Kidney capillary endothelial cell (primary cell): ENCODE results near the gene ENHO.

Source experiments
- DNase-seq: peaks from one replicate; pipeline ENCODE4 v3.0.0-alpha.2; 2018; ENCODE audit warnings: low spot score

The ENHO gene

DNA sequence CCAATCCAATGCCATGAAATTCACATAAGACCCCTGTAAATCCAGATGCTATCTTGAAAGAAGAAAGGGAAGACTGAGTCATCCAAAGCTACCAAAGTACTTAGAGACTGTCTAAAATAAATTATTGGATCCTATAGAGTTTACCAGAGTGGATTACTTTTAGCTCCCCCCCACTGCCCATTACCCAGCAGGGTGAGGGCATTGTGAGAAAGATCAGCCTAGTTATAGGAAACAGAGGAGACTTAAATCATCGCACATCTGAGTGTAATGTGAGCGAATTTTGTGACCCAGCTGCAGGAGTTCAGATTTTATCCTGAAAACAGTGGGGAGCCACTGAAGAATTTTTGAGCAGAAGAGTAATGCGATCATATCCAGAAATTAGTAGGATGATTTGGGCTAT, 1.6 kb upstream of the ENHO start:
- DNase-seq, result no peak

DNA sequence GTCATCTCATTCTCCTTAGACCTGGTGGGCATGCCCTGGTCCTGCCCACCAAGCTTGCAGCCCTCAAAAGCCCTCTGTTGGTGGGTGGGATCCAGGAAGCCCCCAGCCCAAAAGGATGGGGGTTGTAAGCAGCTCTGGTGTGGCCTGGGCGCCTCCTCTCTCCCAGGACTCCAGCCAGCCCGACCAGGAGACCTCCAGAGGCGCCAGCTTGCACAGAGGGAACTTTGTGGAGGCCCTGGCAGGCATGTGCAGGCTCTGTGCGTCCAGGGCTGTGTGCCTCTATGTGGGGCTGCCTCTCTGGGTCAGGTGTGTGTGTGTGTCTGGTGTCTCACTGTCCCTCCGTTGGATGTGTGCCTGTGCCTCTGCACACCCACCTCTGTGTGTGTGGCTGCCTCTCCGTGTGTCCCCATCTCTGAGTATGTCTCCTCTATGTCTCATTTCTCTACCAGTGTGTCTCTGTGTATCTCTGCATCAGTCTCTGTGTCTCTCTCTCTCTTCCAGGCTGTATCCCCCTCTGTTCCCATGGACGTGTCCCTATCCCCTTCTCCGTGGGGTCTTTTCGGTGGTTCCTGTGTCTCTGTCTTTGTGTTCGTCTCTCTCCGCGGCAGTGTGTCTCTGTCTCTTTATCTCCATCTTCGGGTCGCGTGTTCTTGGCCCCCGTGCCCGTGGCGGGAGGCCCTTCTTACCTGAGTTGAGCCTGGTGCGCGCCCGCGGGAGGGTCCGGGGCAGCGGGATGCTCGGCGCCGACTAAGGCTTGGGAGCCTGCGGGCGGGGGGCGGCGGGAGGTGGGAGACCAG, 501 bp downstream of the ENHO start:
- DNase-seq, result no peak

DNA sequence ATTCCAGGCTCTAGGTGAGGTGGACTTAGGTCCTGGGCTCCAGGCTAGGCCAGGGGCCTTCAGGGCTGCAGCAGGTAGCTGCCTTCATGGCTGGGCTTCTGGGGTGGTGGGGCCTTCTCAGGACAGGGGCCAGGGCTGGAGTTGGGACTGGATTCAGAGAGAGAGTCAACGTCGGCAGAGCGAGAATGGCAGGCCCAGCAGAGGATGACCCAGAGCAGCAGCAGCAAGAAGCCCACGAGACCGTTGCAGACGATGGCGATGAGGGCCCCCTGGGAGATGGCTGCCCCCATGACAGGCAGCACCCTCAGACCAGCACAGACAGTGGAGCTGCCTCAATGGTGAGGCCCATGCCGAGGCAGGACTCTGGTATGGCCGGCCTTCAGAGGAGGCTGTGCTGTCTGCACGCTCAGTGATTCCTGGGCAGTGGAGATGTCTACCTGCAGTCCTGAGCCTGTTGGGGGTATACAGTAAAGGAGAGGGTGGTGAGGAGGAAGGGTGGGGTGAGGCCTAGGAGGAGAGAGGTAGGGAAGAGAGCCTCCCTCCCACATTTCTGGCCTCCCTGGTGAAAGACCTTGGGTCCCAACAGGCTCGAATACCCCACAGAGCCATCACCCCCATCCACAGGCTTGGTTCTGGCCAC, 1.3 kb downstream of the ENHO start:
- no peak for DNase-seq

DNA sequence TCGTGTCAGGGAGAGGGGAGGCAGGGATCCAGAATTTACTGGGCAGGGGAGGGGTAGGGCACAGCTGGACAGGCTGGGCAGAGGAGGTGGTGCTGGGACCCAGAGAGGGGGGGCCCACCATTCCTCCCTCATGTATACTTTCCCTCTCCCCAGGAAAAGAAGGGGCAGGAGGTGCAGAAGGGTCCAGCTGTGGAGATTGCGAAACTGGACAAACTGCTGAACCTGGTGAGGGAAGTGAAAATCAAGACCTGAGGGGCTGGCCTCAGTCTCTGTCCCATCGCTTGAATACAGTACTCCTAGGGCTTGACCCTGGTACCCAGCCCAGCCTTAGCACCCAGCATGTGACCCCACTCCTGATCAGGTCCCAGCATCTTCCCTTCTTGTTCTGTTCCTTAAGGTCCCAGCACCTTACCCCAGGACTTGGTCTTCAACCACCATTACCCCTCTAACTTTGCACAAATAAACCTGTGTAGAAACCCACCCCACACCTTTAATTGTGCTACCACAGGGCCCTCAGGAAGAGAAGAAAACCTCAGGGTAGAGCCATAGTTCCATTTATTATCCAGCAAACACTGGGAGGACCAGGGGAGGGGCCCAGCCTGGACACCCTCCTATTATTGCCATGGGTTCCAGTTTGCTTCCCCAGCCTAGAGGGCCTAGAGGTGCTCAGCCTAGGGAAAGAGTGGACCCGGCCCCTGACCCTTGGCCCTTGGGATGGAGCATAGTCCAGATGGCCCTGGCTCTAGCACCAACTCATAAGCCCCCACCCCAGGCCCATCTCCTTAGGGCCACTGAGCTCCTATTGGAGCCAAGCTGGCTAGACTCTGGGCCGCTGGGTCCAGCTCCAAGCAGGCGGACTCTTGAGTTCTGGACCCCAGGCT, 2.0 kb downstream of the ENHO start:
- DNase-seq, result no peak

DNA sequence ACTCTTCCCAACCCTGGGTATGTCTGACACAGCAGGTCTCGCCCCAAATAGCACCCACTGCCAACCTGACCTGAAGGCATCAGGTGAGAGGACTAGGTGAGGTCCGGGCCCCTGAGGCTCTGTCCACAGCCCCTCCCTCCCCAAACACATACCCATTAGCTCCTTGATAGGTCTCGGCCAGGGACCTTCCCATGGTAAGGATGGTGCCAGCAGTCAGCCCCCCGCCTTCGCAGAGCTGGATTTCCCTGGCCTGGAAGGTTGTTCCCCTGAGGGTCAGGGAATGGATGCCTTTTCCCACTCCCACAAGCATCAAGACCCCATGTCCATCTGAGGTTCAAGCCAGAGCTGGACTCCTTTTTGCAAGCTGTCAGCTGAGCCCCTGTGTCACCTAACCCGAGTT, 2.7 kb downstream of the ENHO start:
- DNase-seq, result no peak

DNA sequence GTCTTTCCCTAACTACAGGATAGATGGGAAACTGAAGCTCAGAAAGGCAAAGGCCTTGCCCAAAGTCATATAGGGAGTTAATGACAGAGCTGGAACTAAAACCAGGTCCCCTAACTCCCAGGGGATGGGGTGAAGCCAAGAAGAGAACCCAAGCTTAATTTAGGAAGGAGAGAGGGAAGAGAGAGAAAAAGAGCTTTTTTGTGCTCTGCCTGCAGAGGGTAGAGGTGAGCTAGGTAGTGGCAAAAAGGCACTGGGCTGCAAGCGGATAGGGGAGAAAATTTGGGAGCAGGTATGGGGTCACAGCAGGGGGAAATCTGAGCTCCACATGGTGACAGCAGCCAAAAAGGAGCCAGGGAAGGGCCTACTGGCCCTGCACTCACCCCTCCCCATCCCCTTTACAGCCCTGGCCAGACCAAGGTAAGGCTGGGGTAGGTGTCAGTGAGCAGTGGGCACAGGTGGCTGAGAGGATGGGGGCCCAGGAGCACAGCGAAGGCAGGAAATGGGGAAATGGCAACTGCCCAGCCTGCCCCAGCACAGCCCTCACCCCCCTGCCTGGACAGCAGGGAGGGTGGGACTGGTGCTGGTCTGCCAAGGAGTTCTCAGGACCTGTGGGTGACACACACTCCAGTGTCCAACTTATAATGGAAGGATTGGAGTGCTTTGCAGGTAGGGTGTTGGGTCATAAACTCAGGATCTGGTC, 3.3 kb downstream of the ENHO start:
- no peak for DNase-seq

DNA sequence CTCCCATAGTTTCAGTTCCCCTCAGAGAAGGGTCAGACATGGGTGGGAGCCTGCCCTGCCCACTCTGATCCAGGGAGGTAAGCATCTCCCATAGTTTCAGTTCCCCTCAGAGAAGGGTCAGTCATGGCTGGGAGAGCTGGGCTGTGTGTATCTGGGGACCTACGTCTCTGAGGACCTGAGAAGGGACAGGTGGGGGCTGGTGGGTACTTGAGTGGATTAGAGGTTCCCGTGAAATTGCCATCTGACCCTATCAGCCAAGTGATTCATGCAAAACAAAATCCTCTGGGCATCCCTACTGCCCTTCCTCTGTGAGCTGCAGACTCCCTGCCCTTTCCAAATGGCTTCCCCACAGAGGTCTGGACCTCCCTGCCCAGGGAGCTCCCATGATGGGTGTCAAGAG, 3.9 kb downstream of the ENHO start:
- no peak for DNase-seq

DNA sequence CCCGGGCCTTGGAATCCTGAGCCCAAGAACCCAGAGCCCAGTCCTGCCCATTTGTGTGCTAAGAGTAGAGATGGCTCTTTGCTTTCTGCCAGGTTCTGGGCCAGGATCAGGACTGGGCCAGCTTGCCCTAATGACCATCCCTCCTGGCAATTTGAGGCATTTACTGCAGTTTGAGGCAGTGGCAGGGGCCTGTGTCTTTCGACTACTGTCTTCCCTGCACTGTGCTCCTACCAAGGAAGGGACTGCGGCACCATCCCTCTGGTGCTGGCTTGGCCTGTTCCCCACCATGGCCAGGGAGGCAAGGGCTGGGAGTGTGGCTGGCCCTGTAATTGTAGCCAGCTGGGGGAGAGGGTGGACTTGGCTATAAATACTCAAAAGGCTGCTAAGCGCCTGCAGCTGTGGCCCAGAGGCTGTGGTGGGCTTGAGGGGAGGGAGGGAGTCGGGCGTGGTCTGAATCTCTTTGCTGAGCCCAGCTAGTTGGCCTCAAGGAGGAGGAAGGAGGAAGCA, 4.6 kb downstream of the ENHO start:
- DNase-seq, result no peak

DNA sequence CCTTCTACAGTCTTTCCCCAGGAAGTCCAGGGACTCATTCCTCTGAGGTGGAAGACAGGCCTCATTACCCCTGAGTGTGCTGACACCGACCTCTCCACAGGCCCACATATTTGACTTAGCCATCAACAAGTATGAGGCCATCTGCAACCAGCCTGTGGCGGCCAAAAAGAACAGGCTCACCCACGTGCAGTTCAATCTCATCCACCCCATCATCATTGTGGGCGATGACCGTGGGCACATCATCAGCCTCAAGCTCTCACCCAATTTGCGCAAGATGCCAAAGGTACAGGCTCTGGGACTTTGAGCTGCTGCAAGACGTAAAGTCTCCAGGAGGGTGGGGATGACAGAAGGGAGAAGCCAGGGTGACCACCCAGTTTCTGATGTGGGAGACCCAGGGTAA, 5.6 kb downstream of the ENHO start:
- no peak for DNase-seq

DNA sequence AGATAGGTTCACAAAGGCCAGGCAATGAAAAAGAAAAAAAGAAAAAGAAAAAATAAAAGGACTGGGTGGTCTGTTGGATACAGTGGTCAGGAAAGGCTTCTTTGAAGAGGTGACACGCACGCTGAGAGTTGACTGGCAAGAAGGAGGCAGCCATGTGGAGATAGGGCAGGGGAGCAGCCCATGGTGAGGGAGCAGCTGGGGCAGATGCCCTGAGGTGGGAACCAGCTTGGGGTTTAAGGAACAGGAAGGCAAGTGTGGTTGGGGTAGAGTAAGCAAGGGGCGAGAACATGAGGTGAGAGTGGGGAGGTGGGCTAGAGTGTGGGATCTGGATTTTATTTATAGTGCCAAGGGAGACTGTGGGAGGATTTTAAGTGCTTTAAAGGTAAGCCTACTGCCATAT, 6.8 kb downstream of the ENHO start:
- DNase-seq, result no peak

DNA sequence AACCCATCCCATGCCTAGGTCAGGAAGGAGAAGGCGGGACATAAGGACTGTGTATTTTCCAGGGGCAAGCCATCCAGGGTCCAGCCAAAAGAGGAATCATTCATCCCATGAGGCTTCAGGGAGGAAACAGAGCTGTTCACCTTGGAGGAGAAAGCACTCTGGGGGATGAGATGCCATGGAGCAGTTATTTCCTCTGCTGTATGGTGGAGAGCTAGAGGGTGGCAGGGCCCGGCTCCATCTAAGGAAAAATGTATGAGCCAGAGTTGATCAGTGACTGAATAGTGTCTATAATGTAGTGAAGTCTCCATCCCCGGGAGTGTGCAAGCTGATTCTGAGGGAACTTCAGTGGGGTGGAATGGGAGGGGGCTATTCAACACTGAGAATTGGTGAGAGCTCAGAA, 8.0 kb downstream of the ENHO start:
- no peak for DNase-seq

DNA sequence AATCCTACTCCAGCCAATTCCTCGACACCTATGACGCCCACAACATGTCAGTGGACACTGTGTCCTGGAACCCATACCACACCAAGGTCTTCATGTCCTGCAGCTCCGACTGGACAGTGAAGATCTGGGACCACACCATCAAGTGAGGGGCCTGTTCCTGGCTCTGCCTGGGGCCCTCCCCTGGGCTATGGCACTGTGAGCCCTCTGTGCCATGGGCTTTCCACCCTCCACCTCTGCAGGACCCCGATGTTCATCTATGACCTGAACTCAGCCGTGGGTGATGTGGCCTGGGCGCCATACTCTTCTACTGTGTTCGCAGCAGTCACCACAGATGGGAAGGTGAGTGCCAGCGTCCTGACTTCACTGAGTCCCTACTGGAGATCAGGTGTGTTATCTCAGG, 8.4 kb downstream of the ENHO start:
- no peak for DNase-seq

DNA sequence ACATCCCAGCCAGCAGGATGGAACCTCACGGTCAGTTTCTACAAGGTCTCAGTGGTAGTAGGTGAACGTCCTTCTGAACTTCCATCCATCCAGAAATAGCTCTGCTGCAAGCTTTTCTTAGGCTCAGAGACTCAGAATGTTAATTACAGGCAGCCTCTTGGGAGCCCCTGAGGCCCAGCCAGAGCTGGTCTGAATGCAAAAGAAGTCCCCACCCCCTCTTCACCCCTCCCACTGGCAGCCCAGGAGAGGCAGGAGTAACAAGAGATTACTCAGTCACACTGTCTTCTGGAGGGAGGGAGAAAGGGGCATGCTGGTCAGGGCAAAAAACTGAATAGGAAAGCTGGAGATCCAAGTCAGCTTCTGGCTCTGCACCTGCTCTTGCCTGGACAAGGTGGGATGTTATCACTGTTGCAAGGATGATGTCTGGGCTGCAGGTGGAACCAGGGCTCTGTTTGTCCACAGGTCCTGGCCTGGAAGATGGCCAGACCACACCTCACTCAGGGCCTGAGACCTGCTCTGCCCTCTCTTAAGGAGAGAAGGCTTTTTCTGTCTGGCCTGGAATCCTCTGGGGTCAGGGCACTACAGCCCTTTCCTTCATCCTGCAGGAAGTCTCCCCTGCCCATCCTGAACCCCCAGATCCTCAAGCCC, 9.1 kb downstream of the ENHO start:
- no peak for DNase-seq

DNA sequence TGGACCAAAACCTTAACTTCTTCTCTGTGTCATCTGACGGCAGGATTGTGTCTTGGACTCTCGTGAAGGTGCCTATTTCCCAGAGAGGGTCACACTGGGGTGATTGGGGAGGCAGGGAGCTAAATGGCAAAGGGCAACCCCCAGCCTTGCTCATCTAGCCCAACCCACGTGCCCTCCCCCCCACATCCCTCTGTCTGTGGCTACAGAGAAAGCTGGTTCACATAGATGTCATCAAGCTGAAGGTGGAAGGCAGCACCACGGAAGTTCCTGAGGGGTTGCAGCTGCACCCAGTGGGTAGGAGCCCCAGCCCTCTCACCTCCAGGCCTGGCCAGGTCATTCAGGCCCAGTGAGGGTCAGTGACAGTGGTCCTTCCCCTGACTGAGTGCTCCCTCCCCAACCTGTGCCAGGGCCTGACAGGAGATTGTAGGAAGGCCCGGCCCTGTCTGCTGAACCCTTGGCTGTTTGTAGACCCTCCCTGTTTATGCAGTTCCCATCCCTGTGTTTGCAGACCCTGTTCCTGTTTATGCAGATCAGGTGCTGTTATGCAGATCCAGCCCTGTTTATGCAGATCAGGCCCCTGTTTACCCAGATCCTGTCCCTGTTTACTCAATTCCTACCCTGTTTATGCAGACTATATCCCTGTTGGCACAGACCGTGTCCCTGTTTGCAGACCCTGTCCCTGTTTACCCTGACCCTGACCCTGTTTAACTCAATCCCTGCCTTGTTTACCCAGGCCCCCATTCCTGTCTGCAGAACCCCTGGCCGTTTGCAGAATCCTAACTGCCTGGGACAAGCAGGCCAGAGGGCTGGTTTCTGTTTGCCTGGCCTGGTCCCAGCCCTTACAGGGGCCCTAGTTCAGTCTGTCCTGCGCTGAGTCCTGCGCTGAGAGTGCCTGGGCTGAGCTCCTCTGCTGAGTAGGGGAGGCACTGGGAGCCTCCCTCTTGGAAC, 10.4 kb downstream of the ENHO start:
- no peak for DNase-seq

DNA sequence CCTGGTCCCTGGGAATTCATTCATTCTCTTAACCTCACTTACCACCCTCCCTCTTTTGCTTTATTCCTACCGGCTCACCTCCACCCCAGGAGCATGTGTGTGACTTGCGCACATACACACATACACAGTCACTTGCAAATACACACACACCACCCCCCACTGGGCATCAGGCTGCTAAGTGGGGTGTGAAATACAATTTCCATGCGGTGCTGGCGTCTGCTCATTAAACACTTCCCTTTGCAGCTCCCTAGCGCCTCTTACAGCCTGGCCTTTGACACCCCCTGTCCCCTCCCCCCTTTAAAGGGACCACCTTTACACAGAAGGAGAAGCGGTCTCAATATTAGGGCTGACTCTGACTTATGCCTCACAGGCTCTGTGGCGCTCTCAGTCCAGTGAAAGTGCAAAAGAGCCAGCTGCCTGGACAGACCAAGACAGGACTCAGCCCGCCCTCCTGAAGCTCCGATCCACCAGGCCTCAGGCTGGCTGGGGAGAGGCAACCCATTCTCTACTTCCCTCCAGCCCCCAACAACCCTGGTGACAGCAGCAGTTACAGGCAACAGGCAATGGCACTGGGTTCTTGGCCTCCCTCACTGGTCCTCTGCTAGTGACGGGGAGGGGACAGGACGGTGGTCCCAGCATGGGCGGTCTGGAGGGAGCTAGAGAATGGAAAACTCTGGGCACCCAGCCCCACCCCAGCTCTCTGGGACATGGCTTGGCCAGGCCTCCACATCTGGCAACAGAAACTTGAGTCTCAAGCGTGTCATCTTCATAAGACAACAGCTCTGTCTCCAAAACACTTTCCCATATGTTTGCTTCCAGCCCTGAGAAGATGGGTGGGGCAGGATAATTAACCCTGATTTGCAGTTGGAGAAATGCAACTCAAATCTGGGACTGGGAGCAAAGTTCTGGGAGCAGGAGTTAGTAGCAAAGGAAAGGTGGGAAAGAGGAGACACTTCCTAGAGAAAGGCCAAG, 12.0 kb downstream of the ENHO start:
- DNase-seq, result no peak

DNA sequence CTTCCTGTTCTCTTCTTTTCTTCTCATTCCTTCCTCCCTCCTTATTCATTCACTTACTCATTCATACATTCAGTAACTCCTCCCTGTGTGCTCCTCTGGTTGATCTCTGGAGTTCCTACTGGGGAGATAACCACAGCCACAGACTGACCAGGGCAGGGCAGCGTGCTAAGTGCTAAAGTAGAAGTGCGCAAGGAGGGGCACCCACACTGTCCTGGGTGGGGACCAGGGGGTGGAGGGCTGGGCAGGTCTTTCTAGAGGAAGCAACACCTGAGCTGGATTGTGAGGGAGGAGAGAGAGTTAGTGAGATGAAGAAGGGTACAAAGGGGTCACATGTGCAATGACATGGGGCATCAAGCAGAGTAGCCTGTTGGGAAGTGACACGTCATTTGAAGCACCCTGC, 13.8 kb downstream of the ENHO start:
- DNase-seq, result no peak

DNA sequence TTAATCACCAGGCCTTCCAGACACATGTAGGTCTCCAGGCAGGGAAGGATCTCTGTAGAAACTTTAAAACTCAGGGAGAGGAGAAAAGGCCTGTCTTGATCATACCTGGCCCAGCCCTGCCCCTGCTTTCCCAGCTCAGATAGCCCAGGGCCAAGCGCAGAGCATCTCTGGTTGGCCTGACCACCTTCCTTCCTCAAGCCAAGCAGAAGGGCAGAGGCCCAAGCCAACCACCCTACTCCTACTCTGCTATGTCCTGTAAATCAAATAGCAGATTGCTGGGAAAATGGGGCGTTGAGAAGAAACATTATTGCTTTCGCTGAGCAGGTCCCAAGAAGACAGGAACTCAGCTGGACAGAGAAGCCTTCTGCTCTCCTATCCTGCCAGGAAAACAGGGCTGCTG, 14.3 kb downstream of the ENHO start:
- no peak for DNase-seq

DNA sequence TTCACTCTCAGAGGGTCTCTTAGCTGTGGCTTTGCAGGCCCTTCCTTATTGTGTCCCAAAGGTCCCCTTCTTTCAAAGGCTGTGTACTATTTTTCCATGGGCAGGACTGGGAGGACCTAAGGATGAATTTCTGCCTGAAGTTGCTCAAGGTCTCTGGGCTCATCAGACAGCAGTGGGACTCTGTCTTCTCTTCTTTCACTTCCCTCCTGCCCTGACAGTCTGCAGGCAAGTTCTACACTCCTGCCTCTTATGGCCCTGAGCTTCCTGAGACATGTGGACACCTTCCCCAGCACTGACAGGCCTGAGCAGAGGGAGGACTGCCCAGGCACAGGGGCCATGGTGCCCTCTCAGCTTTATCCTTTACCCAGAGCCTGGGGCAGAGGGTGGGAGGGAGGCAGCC, 14.8 kb downstream of the ENHO start:
- no peak for DNase-seq

DNA sequence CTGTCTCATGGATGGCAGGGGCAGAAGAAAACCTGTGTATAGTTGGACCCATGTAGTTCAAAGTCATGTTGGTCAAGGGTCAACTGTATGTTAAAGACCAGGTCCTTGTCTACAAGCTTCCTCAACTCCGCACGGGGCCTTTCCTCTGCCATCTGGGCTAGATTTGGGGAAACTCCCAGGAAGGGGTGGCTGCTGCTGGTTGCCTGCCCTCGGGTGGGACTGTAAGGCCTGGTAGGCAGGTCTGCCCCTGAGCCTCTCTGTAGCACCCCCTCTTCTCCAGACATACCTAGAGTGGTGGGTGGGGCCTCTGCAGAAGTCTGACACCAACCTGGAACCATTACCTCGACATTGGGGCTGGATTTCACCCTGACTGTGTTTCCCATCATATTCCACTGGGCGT, 15.2 kb downstream of the ENHO start:
- DNase-seq, result no peak
